ENCODE results near the gene DDX49.

The DDX49 gene, protein sequence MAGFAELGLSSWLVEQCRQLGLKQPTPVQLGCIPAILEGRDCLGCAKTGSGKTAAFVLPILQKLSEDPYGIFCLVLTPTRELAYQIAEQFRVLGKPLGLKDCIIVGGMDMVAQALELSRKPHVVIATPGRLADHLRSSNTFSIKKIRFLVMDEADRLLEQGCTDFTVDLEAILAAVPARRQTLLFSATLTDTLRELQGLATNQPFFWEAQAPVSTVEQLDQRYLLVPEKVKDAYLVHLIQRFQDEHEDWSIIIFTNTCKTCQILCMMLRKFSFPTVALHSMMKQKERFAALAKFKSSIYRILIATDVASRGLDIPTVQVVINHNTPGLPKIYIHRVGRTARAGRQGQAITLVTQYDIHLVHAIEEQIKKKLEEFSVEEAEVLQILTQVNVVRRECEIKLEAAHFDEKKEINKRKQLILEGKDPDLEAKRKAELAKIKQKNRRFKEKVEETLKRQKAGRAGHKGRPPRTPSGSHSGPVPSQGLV

DNA sequence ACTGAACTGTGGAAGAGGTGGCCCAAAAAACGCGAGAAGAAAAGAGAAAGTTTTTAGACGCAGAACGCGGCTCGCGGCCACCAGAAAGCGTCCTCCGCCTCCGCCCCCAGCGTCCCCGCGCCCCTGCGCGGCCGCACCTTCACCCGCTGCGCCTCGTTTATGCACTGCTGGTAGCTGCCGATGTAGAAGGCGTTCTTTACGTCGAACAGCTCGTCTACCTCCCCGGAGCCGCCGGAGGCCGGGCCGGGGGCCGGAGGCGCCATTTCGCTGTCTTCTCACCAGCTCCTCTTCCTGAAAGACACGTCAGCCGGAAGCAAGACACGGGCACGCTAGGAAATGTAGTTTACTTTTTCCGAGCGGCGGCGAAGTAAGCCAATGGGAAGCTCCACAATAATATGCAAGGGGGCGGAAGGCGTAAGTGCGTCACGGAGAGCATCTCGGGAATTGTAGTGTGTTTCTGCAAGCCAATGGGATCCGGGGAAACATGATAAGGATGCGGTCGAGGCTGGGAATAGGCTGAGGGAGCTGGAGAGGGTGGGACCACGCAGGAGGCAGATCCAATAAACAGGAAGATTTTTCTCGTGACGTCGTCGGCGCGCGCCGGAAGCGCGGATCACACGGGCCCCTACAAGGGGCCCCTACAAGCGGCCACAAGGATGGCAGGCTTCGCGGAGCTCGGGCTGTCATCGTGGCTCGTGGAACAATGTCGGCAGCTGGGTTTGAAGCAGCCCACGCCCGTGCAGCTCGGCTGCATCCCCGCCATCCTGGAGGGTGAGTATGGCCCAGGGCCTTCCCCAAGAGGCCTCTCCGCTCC lies at the start of gene DDX49, which contains the start of gene COPE:
Gene DDX49, plus strand, starts transcription at position 630 of the 814 bp plus-strand sequence. Its CDS starts 27 bp downstream, at position 657.
Gene COPE, minus strand, starts transcription at position 302 of the 814 bp plus-strand sequence. Its CDS starts 39 bp downstream, at position 263.
- DNase-seq: peak; percentile 99

DNA sequence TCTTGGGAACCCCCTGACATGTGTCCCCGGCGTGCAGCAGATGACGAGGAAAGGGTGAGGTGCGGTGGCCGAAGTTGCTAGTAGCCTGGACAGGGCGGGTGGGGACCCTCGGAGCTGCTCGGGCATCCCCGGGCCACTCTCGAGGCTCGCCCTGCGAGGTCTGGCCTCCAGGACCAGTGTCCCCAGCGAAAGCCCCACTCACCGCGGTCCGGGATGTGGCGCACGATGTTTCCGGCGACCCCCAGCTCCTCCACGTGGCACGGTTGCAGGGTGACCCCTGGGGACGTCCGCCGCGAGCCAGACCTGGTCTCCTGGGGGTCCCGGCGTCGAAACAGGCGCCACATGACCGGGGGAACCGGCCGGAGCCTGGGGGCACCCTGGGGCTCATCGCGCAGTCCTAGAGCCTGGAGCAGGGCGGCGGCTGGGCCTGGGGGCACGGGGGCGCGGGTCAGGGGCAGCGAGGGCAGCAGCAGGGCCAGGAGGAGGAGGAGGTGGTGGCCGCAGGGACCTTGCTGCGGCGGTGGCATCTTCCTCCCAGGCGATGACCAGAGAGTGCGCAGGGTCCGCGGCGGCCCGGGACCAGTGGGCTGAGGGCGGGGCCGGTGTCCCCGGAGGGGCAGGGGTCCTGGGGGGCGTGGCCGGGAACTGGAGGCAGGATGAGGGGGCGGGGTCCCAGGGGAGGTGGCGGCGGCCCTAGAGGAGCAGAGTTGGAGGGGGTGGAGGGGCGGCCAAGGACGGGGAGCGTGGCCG lies 49.6 kb upstream of the DDX49 start:
- no peak for DNase-seq

DNA sequence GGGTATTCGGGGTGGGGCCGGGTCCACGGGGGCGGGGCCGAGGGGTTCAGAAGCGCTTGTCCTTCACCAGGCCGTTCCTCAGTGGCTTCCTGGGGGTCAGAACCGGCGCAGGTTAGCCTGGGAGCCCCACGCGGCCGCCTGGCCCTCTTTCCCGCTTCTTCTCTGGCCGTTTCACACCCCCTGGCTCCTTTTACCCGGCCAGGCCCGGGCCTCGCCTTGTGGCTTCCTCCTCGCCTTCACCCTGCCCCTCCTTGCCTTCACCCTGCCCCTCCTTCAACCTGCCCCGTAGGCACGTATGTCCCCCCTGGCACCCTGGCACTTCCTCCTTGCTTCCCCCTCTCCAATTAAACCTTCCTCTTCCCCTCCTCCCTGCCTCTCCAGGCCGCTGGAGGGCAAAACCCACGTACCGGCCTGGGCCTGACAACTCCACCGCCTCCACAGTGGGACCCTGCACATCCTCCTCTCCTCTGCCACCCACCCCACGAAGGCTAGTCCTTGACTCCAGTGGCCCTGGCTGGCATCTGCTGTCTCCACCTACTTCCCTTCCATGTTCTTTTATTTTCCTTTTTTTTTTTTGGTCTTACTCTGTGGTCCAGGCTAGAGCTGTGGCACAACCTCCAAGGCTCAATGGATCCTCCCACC lies 48.9 kb upstream of the DDX49 start:
- no peak for DNase-seq

DNA sequence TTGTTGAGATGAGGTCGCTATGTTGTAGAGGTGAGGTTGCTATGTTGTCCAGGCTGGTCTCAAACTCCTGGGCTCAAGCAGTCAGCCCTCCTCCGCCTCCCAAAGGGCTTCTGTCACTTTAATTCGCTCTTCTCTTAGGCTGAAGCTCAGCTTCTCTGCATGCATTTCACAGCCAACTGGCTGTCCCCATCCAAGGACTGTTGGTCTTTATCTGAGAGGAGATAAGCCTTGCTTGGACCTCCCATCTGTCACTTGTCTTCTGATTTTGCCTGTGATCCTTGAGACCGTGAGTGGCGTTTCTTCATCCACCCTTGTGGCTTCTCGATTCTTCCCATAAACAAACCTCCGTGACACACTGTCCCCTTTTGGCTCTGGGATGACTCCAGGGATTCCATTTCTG lies 48.0 kb upstream of the DDX49 start:
- DNase-seq: no peak

DNA sequence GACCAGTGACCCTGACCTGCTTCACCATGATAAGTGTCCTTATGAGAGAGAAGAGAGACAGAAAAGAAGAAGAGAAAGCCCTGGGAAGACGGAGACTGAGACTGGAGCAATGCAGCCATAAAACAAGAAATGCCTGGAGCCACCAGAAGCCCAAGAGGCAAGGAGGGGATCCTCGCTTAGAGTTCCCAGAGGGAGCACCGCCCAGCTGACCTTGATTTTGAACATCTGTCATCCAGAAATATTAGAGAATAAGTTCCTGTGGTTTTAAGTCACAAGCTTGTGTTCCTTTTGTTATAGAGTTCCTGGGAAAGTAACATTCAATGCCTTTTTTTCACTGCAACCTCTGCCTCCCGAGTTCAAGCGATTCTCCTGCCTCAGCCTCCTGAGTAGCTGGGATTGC lies 43.8 kb upstream of the DDX49 start:
- no peak for DNase-seq

DNA sequence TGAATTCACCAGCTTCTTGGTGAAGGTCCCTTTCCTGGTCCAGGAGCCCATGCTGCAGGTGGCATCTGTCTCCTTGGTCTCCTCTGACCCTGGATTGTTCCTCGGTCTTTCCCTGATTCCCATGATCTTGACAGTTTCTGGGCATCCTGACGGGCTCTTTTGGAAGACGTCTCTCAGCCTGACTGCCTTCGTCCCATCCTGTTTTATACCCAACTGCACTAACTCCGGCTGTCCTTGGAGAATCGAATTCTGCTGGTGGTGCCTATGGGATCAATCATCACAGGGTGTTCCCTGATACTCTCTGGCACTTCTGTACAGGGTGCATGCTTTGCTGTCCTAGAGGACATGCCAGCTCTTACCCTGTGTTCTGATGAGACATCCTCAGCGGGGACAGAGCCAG lies 42.6 kb upstream of the DDX49 start:
- no peak for DNase-seq

DNA sequence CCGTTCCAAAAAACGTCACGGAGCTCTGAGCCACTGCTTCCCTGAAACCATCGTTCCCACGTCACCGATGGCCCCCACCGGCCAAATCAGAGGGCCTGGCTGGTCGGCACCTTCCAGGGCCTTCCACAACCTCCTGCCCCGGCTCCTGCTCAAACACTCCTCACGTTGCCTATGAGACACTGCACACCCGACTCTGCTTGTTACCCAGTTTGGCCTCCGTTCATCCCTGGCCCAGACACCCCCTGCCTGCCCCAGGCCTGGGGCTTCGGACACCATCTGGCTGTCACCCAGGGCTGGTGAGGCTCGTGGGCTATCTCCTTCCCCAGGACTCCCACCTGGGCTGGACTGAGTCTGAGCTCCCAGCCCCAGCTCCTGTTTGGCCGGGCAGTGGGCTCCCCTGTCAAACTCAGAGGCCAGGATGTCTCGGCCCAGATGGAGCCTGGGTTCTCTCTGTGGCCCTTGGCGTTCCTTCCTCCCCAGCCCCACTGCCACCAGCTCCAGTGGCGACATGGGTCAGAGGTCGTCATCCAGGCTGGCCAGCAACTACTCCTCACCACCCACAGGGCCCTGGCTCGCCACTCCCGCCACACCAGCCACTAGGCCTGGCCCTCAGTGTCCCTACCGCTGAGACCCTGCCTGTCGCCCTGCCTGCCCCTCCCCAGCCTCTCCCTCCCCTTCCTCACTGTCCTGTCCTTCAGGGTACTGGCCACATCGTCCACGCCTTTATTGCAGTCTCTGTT lies 41.3 kb upstream of the DDX49 start:
- no peak for DNase-seq

DNA sequence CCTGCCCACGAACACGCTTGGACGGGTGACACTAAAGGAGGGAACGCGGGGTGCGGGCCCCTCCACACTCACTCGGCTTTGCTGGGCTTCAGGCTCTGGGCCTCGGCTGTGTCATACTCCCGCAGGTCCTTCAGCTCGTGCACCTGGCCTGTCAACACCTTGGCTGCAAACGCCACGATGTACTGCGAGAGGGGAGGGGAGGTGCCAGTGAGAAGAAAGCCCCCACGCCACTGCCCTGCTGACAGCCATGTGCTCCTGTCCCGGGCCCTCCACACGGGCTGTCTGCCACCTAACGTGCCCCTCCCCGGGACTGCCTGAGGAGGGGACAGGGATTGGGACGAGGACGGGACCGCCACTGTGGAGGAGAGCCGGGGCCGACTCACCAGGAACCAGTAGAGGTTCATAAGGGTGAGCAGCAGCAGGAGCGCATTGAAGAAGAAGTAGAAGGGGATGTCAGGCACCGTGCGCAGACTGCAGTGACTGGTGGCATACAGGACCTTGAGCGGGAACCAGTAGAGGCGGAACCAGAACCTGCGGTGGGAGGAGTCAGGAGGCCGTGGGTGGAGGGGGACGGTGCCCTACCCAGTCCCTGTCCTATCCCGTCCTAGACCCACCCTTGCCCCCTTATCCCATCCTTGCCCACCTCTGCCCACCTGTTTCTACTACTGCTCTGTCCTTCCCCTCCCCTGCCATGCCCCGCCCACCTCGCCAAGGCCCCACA lies 40.5 kb upstream of the DDX49 start:
- no peak for DNase-seq

DNA sequence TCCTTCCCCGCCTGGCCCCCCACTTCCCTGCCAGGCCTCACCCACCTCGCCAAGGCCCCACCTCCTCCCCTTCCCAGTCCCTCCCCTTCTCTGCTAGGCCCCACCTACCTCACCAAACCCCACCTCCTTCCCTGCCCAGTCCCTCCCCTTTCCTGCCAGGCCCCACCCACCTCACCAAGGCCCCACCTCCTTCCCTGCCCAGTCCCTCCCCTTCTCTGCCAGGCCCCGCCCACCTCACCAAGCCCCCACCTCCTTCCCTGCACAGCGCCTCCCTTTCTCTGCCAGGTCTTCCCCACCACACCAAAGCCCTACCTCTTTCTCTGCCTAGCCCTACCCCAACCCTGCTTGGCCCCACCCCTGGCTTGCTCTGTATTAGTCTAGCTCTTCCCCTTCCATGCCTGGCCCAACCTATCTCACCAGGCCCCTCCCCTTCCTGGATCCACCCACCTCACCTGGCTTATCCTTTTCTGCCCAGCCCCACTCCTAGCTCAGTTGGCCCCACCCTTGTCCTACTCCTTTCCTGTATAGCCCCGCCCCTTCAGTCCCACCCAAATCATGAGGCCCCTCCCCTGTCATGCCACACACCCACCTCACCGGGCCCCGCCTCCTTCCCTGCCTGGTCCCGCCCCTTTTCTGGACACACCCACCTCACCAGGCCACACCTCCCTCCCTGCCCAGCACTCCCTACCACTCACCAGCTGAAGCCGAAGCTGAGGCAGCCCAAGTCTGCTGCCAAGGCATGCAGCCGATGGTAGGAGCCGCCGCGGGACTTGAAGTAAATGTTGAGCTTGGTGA lies 39.7 kb upstream of the DDX49 start:
- no peak for DNase-seq

DNA sequence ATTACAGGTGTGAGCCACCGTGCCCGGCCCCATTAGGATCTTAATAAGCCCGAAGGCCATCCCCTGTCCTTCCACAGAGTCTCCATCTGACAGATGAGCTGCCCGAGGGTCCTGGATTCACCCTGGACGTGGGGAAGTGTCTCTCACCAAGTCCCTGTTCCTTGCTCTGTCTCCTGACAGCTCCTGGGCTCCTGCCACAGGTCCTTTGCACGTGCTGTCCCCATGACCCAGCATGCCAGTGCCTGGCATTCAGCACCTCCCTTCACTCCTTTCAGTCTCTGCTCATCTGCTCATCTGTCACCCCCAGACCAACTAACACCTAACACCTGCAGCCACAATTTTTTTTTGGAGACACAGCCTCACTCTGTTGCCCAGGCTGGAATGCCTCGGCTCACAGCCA lies 38.0 kb upstream of the DDX49 start:
- no peak for DNase-seq

DNA sequence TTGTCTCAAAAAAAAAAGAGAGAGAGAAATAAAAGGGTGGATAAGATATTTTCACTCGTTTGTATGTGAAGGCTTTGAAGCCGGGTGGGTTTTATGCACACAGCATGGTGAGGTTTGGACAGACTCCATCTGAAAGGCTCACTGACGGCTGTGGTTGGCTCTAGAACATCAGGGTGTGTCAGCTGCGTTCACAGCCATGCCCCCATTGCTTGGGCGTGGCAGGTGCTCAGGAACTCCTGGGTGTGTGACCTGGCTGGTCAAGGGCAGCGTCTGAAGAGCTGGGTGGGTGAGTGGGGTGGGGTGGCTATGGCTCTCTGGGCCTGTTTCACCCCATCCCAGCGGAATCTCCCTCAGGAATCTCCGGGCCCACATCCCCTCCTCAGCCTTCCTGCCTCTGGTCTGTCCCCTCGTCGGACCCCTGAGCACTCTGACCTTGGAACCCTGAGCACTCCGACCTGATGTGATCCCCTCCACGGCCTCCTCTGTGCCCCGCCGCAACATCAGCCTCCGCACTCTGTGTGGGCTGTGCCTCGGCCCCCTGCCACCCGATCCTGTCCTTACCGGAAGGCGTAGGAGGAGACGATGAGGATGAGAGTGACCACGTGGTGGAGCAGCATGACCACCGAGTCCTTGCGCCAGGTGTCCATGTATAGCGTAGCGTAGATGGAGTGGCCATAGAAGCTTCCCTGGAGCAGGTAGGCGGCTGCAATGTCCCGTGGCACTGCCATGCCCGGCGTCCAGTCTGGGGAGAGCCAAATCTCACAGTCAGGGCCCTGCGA lies 35.8 kb upstream of the DDX49 start:
- DNase-seq: no peak

DNA sequence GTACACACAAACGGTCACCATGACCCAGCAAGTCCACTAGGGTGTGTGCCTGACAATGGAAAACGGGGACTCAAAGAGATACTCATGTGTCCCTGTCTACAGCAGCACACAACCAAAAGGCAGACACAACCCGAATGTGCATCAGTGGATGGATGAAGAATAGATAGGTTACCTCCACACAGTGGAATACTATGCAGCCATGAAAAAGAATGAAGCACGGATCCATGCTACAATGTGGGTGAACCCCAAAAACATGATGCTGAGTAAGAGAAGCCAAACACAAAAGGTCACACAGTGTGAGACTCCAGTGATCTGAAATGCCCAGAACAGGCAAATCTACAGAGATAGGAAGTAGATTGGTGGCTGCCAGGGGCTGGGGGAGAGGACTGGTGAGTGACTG lies 32.5 kb upstream of the DDX49 start:
- no peak for DNase-seq

DNA sequence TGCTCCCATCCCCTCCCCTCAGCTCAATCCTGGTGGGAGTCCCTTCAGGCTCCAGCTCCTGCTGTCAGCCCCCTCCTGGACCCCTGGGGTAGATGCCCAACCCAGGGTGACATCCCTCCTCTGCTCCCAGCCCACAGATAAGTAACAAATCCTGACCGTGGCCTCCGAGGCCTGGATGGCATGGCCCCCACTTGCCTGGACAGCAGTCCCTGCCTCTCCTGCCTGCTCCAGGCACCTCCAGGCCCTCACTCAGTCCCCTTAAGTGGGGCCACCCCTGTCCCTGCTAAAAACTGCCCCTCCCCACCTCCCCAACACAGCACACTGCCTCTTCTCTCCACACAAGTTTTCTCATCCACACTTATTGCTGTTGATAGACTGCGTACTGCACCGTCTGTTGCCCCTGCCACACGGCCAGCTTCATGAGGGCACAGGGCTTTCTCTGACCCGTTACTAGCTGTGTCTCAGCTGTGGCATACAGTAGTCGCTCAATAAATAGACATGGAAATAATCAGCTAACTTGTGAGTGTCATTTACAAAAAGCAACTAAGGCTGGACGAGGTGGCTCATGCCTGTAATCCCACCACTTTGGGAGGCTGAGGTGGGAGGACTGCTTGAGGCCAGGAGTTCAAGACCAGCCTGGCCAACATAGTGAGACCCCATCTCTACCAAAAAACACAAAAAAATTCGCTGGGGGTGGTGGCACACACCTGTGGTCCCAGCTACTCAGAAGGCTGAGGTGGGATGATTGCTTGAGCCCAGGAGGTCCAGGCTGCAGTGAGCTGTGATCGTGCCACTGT lies 29.4 kb upstream of the DDX49 start:
- no peak for DNase-seq

DNA sequence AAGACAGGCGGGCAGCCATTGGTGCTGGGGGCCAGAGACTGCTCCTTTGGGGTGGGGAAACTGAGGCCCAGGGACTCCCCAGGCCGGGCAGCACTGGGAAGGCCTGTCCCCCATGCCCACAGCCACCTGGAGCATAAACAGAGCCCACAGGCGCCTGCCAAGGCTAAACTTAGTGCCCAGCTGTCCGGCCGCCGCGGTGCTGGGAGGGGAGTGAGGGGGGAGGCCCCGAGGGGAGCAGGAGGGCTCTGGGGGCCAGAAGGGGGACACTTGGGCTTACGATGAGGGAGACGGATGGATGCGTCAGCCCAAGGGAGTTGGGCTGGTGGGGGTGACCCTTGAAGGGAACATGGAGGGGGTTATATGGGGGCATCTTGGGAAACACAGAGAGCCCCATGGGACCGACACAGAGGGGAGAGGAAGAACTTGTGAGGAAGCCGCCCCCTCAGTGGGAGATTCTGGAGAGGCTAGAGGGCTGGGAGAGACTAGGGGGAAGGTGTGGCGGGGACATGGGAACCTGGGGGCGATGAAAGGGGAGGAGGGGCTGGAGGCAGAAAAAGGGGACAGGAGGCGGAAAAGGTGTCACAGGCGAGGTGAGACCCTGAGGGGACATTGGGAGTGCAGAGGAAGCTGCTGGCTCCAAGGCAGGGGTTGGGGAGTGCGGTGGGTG lies 25.8 kb upstream of the DDX49 start:
- no peak for DNase-seq

DNA sequence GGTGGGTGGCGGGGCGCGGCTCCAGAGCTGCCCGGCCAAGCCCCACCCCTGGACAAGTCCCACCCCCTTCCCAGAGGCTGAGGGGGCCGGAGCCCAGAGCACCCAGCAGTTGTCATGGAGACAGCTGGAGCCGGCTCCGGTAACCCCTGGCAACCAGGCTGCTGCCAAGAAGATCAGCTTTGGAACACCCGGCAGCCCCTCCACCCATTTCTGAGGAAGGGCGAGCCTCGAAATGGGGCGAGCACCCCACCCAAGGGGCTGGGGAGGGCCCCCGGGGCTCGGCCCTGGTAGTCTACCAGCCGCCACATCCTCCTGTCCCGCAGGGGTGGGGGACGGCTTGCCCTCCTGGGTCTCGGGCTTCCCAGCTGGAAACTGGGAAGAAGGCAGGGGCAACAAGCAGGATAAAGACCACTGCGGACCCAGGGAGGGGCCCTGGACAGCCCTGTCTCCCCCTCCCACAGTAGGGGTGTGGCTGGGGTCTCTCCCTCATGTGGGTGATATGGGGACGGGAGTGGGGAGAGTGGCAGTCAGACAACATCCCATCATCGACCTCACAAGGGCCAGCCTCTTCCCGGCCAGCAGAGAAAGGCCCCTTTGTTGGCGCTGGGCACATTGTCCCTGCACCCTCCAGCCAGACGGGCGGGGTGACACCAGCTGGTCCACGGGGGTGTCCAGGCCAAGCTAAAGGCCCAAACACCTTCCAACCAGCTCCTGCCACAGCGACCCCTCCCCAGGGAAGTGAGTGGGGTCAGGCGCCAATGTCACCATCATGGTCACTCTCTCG lies 25.1 kb upstream of the DDX49 start:
- DNase-seq: peak; percentile 77

DNA sequence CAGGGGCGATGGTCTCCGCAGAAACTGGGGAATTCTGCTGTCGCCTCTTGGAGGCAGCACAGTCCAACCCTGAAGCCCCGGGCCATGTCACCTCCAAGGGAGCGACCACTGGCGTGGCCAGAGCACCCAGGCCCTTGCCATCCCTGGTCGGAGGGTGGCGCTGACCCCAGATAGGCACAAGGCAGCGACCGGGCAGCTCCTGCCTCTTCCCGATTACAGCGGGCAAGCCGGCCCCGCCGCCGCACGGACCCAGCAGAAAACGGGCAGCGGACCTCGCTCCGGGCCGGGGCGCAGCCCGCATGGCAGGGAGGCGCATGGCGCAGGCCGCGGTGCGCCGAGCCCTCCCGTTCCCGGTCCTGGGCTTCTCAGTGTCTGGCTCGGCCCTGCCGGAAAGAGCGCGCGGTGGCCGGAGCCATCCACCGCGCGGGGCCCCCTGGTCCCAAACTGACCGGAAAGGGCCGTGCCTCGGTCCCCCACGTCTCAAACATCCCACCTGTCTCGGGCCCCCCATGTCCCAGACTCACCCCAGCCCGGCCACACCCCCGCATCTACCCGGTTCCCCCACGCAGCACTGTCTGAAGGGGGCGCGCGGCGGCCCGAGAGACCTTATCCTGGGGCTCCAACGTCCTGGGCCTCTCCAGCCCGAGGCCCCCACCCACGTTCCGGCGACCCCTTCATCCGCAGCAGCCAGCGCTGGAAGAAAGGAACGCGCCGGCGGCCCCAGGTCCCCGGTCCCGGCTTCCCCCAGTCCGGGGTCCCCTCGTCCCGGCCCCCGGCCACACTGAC lies 24.3 kb upstream of the DDX49 start:
- DNase-seq: peak; percentile 52

Data from DMS79 treated with DMSO at 0.1 percent for 48 hours (cell line).